ENCODE measurements around the gene EPS15.

DNA sequence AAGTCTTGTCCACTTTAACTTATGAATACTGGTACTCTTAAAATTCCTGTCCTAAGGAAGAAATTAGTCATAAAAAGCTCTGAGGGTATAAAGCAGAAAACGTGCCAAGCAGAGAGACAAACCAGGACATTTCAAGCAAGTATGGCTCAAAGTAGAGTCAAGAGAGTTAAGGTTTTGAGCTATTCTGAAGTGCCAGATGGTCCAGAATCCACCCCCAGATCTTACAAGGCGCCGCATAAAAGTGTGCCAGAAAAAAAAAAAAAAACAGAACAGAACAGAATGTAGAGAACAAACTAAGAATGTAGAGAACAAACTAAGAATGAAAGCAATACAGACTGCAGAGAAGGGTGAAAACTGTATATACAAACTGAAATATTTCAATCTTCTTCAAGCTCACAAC is 12.5 kb downstream of the EPS15 start:
- TF ChIP-seq, protein P1, sequence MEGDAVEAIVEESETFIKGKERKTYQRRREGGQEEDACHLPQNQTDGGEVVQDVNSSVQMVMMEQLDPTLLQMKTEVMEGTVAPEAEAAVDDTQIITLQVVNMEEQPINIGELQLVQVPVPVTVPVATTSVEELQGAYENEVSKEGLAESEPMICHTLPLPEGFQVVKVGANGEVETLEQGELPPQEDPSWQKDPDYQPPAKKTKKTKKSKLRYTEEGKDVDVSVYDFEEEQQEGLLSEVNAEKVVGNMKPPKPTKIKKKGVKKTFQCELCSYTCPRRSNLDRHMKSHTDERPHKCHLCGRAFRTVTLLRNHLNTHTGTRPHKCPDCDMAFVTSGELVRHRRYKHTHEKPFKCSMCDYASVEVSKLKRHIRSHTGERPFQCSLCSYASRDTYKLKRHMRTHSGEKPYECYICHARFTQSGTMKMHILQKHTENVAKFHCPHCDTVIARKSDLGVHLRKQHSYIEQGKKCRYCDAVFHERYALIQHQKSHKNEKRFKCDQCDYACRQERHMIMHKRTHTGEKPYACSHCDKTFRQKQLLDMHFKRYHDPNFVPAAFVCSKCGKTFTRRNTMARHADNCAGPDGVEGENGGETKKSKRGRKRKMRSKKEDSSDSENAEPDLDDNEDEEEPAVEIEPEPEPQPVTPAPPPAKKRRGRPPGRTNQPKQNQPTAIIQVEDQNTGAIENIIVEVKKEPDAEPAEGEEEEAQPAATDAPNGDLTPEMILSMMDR (IDR thresholded peaks at IDR 0.05) = no peak
- TF ChIP-seq POLR2A (IDR thresholded peaks at IDR 0.05) (no peak), EP300 (IDR thresholded peaks at IDR 0.05) (no peak), POLR2AphosphoS5 (IDR thresholded peaks at IDR 0.05) (peak in 3 of 4 donors; percentile 41 to 61 (median 42))
